Measurements from ENCODE around the gene PECR.

Gene PECR

GRCh38 chr2:216043949-216044348 is 37.7 kb downstream of the PECR start:
- no peak for DNase-seq (ENCODE audit: extremely low read depth, low read depth)
- TF ChIP-seq CTCF (IDR thresholded peaks at IDR 0.05; ENCODE audit: low read depth, low read length), result no peak

- no peak for TF ChIP-seq CTCF (IDR thresholded peaks at IDR 0.05; ENCODE audit: low read depth, low read length)
- DNase-seq (ENCODE audit: extremely low read depth, low read depth), result no peak
These were observed 40.2 kb downstream of the PECR start for GRCh38 chr2:216041438-216041837.

- no peak for TF ChIP-seq CTCF (IDR thresholded peaks at IDR 0.05; ENCODE audit: low read depth, low read length)
- DNase-seq (ENCODE audit: extremely low read depth, low read depth), result no peak
These were observed 41.7 kb downstream of the PECR start for GRCh38 chr2:216039918-216040317.

- peak; percentile 77 for TF ChIP-seq CTCF (IDR thresholded peaks at IDR 0.05; ENCODE audit: low read depth, low read length)
- no peak for DNase-seq (ENCODE audit: extremely low read depth, low read depth)
These were observed 47.5 kb downstream of the PECR start for GRCh38 chr2:216034065-216034464.

- no peak for DNase-seq (ENCODE audit: extremely low read depth, low read depth)
- TF ChIP-seq CTCF (IDR thresholded peaks at IDR 0.05; ENCODE audit: low read depth, low read length), result no peak
These were observed 48.2 kb downstream of the PECR start for GRCh38 chr2:216033403-216033802.

- peak; percentile 43 for DNase-seq (ENCODE audit: extremely low read depth, low read depth)
- TF ChIP-seq CTCF (IDR thresholded peaks at IDR 0.05; ENCODE audit: low read depth, low read length), result no peak
These were observed 49.5 kb downstream of the PECR start for GRCh38 chr2:216031960-216032689.

GRCh38 chr2:216030216-216030615 is 51.4 kb downstream of the PECR start:
- DNase-seq (ENCODE audit: extremely low read depth, low read depth), result no peak
- no peak for TF ChIP-seq CTCF (IDR thresholded peaks at IDR 0.05; ENCODE audit: low read depth, low read length)

Measured in AG09319 (cell line).